ENCODE data around the gene KLHDC7B. TPM values are rescaled to one million over a fixed set of nuclear protein-coding genes. Genes with fewer than 3 reads are reported as not detected.
"Not testable (repeated sequence)": the region's sequence is repeated elsewhere in the genome, so short reads cannot be mapped to it uniquely, and the experiment has no call there.

KLHDC7B gene
- total RNA-seq, 1 experiment from 2014 or later = 1.6 TPM

GRCh38 chr22:50532824-50533796, 12.6 kb upstream of the KLHDC7B start:
- H3K9me3 Mint-ChIP-seq (ENCODE audit: low read depth, unreplicated experiment) = no peaks in the 10 kb centered on the region
- intact Hi-C loops (cut with micrococcal nuclease; ENCODE audit: unreplicated experiment) = no loop called here
- peak overlapping the region; percentile 98 for H3K27ac Mint-ChIP-seq (ENCODE audit: unreplicated experiment)
- H3K36me3 Mint-ChIP-seq (ENCODE audit: insufficient read depth, unreplicated experiment) = peaks cover 72% of the 10 kb centered on the region
- CTCF ChIA-PET = interaction anchor here (1.5 to 1.9 kb wide), 2 partner anchors 30 to 88 kb away, joined by 5 to 6 read pairs; partner anchors contain the start of gene SYCE3
- no peak for TF ChIP-seq CTCF (IDR thresholded peaks at IDR 0.05; ENCODE audit: unreplicated experiment)
- no peak for DNase-seq
- peak overlapping the region; percentile 90 for H3K4me3 Mint-ChIP-seq (ENCODE audit: low read depth, unreplicated experiment)
- H3K4me1 Mint-ChIP-seq (ENCODE audit: low read depth, unreplicated experiment) = peaks cover 31% of the 10 kb centered on the region
- TSS peak; percentile 18 for BruUV-seq (replicated peaks)
- no peaks in the 10 kb centered on the region for H3K27me3 Mint-ChIP-seq (ENCODE audit: unreplicated experiment)

DNA sequence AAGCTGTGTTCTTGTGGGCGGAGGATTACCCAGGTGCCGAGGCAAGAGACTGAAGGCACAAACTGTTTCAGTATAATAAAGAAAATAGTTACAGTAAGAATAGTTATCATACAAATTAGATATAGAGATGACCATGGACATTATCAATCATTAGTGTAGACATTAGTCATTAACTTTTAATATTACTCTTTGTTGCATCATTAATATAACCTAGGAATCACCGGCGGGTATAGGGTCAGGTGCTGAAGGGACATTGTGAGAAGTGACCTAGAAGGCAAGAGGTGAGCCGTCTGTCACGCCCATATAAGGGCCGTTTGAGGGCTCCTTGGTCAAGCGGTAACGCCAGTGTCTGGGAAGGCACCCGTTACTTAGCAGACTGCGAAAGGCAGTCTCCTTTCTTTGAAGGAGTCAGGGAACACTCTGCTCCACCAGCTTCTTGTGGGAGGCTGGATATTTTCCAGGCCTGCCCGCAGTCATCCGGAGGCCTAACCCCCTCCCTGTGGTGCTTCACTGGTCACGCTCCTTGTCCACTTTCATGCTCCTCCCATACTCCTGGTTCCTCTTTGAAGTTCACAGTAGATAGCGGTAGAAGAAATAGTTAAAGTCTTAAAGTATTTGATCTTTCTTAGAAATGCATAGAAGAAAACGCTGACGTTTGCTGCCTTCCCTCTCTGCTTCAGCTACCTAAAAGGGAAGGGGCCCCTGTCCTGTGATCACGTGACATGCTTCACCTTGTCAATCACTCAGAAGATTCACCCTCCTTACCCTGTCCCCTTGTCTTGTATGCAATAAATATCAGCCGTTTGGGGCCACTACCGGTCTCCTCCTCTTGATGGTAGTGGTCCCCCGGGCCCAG, 11.6 kb upstream of the KLHDC7B start:
- DNase-seq = peak; percentile 40
- BruUV-seq (replicated peaks); H3K27me3 Mint-ChIP-seq (ENCODE audit: unreplicated experiment); intact Hi-C loops (cut with micrococcal nuclease; ENCODE audit: unreplicated experiment); H3K9me3 Mint-ChIP-seq (ENCODE audit: low read depth, unreplicated experiment): not testable (repeated sequence)
- H3K27ac Mint-ChIP-seq (ENCODE audit: unreplicated experiment) = peak overlapping the region; percentile 98
- peaks cover 39% of the 10 kb centered on the region for H3K4me1 Mint-ChIP-seq (ENCODE audit: low read depth, unreplicated experiment)
- peaks cover 69% of the 10 kb centered on the region for H3K36me3 Mint-ChIP-seq (ENCODE audit: insufficient read depth, unreplicated experiment)
- CTCF ChIA-PET = interaction anchor here (0.7 to 1.9 kb wide), 2 partner anchors 72 to 87 kb away, joined by 5 to 6 read pairs; no protein-coding TSS in a partner anchor
- peak overlapping the region; percentile 90 for H3K4me3 Mint-ChIP-seq (ENCODE audit: low read depth, unreplicated experiment)

GRCh38 chr22:50535113-50535512, 10.6 kb upstream of the KLHDC7B start:
- intact Hi-C loops (cut with micrococcal nuclease; ENCODE audit: unreplicated experiment) = no loop called here
- DNase-seq = no peak
- BruUV-seq (replicated peaks) = no TSS peak
- Mint-ChIP-seq H3K4me1 (ENCODE audit: low read depth, unreplicated experiment) (peaks cover 49% of the 10 kb centered on the region), H3K27ac (ENCODE audit: unreplicated experiment) (no peak overlapping the region), H3K27me3 (ENCODE audit: unreplicated experiment) (no peaks in the 10 kb centered on the region), H3K4me3 (ENCODE audit: low read depth, unreplicated experiment) (no peak overlapping the region), H3K36me3 (ENCODE audit: insufficient read depth, unreplicated experiment) (peaks cover 66% of the 10 kb centered on the region), H3K9me3 (ENCODE audit: low read depth, unreplicated experiment) (no peaks in the 10 kb centered on the region)
- CTCF ChIA-PET = interaction anchor here (0.7 kb wide), 2 partner anchors 47 to 71 kb away, joined by 3 to 5 read pairs; no protein-coding TSS in a partner anchor
- no peak for TF ChIP-seq CTCF (IDR thresholded peaks at IDR 0.05; ENCODE audit: unreplicated experiment)

DNA sequence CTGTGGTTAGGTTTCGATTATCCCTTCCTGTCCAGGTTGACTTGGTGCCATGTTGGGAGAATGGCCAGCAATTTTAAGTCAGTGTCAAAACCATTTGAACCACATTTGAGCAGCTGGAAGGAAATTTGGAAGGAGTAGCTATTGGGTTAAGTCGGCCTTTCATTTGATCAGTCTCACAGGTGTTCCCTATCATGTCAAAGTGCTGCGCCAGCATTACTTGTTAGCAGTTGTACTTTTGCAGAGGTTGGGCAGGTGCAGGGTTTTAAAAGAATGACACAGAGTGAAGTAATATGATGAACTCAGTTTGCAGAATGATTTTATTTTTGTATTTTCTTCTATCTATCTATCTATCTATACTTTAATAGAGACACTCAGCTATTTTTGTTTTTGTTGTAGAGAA, 9.5 kb upstream of the KLHDC7B start:
- no peaks in the 10 kb centered on the region for H3K27me3 Mint-ChIP-seq (ENCODE audit: unreplicated experiment)
- BruUV-seq (replicated peaks) = no TSS peak
- no peaks in the 10 kb centered on the region for H3K9me3 Mint-ChIP-seq (ENCODE audit: low read depth, unreplicated experiment)
- peaks cover 61% of the 10 kb centered on the region for H3K36me3 Mint-ChIP-seq (ENCODE audit: insufficient read depth, unreplicated experiment)
- H3K4me3 Mint-ChIP-seq (ENCODE audit: low read depth, unreplicated experiment) = no peak overlapping the region
- no peak for TF ChIP-seq CTCF (IDR thresholded peaks at IDR 0.05; ENCODE audit: unreplicated experiment)
- intact Hi-C loops (cut with micrococcal nuclease; ENCODE audit: unreplicated experiment) = no loop called here
- no peak for DNase-seq
- no peak overlapping the region for H3K27ac Mint-ChIP-seq (ENCODE audit: unreplicated experiment)
- H3K4me1 Mint-ChIP-seq (ENCODE audit: low read depth, unreplicated experiment) = peaks cover 60% of the 10 kb centered on the region
- CTCF ChIA-PET = interaction anchor here (0.6 kb wide), 1 partner anchor 53 kb away, joined by 3 read pairs; no protein-coding TSS in a partner anchor
